Measurements from ENCODE around the gene NOTCH2. TPM values are rescaled to one million over a fixed set of nuclear protein-coding genes. Genes with fewer than 3 reads are reported as not detected.

NOTCH2 gene
- total RNA-seq, 1 experiment from 2014 or later: 79.6 TPM

DNA sequence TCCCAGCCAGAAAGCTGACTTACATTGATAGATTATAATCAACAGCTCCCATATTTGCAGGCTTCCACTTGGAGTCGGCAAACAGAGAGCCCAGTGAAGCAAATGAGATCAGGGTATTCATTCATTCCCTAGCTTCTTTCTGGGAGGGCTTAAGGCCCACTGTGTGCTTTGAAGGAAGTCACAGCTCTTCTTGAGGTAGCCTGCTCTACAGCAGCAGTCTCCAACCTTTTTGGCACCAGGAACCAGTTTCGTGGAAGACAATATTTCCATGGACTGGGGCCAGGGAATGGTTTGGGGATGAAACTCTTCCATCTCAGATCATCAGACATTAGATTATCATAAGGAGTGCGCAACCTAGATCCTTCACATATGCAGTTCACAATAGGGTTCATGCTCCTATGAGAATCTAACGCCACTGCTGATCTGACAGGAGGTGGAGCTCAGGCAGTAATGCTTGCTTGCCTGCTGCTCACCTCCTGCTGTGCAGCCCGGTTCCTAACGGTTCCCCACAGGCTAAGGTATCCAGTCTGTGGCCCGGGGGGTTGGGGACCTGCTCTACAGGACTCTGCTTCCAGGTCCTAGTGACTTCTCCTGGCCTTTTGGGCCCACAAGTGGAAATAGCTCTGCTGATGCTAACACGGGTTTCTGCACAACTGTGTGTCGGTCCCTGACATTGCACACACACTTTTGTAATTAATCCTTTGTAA lies 159.4 kb downstream of the NOTCH2 start:
- H3K36me3 Mint-ChIP-seq (ENCODE audit: insufficient read depth, unreplicated experiment): peaks cover 8% of the 10 kb centered on the region
- no peak overlapping the region for H3K4me3 Mint-ChIP-seq (ENCODE audit: low read depth, unreplicated experiment)
- TF ChIP-seq, protein P1, sequence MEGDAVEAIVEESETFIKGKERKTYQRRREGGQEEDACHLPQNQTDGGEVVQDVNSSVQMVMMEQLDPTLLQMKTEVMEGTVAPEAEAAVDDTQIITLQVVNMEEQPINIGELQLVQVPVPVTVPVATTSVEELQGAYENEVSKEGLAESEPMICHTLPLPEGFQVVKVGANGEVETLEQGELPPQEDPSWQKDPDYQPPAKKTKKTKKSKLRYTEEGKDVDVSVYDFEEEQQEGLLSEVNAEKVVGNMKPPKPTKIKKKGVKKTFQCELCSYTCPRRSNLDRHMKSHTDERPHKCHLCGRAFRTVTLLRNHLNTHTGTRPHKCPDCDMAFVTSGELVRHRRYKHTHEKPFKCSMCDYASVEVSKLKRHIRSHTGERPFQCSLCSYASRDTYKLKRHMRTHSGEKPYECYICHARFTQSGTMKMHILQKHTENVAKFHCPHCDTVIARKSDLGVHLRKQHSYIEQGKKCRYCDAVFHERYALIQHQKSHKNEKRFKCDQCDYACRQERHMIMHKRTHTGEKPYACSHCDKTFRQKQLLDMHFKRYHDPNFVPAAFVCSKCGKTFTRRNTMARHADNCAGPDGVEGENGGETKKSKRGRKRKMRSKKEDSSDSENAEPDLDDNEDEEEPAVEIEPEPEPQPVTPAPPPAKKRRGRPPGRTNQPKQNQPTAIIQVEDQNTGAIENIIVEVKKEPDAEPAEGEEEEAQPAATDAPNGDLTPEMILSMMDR (IDR thresholded peaks at IDR 0.05; ENCODE audit: unreplicated experiment): no peak
- CTCF ChIA-PET: interaction anchor here (1.2 kb wide), 1 partner anchor 18 kb away, joined by 3 read pairs; no protein-coding TSS in a partner anchor
- no peak for DNase-seq
- intact Hi-C loops (cut with micrococcal nuclease; ENCODE audit: unreplicated experiment): no loop called here
- H3K9me3 Mint-ChIP-seq (ENCODE audit: low read depth, unreplicated experiment): no peaks in the 10 kb centered on the region
- H3K27me3 Mint-ChIP-seq (ENCODE audit: unreplicated experiment): no peaks in the 10 kb centered on the region
- H3K27ac Mint-ChIP-seq (ENCODE audit: unreplicated experiment): no peak overlapping the region
- no peaks in the 10 kb centered on the region for H3K4me1 Mint-ChIP-seq (ENCODE audit: low read depth, unreplicated experiment)
- BruUV-seq (replicated peaks): no TSS peak

DNA sequence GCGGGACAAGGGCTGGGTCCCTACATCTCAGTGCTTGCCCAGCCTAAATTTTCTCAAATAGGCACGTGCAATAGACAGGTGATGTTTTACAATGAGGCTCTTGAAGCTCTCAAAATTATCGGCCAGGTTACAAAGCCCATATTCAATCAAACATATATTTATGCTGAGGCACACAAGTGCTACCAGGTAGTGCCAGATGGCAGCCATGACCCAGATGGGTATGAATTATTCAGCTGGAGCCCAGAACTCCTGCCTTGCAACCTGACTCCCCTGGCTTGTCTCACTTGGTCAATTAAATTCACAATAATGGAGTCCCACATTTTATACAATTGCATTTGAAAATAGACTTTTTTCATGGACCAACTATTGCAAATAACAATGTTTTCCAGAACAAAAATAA lies 160.8 kb downstream of the NOTCH2 start:
- Mint-ChIP-seq H3K27ac (ENCODE audit: unreplicated experiment) (no peak overlapping the region), H3K9me3 (ENCODE audit: low read depth, unreplicated experiment) (no peaks in the 10 kb centered on the region)

DNA sequence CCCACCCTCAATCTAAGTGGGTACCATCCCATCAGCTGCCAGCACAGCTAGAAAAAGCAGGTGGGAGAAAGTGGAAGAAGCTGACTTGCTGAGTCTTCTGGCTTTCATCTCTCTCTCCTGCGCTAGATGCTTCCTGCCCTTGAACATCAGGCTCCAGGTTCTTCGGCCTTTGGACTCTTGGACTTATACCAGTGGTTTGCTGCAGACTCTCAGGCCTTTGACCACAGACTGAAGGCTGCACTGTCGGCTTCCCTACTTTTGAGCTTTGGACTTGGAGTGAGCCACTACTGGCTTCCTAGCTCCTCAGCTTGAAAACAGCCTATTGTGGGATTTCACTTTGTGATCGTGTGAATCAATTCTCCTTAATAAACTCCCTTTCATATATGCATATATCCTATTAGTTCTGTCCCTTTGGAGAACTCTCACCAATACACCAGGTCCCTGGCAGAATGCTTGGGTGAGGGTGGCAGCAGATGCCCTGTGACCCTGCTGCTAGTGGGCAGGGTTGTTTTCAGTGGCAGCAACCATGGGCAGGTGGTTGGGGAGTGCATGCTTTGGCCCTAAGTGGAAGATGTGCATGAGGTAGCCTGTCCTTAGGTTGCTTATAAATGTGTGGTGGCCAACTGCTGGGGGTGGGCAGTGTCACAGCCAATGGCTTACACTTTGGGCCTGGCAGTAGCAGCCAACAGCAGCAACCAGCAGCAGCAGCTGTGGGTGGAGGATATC lies 162.4 kb downstream of the NOTCH2 start:
- CTCF ChIA-PET: no interaction called here
- no peaks in the 10 kb centered on the region for H3K27me3 Mint-ChIP-seq (ENCODE audit: unreplicated experiment)
- TF ChIP-seq, protein P1 (IDR thresholded peaks at IDR 0.05; ENCODE audit: unreplicated experiment): no peak
- intact Hi-C loops (cut with micrococcal nuclease; ENCODE audit: unreplicated experiment): no loop called here
- no peak overlapping the region for H3K27ac Mint-ChIP-seq (ENCODE audit: unreplicated experiment)
- BruUV-seq (replicated peaks): no TSS peak
- no peak overlapping the region for H3K4me3 Mint-ChIP-seq (ENCODE audit: low read depth, unreplicated experiment)
- DNase-seq: no peak
- peaks cover 7% of the 10 kb centered on the region for H3K4me1 Mint-ChIP-seq (ENCODE audit: low read depth, unreplicated experiment)
- no peaks in the 10 kb centered on the region for H3K9me3 Mint-ChIP-seq (ENCODE audit: low read depth, unreplicated experiment)
- peaks cover 8% of the 10 kb centered on the region for H3K36me3 Mint-ChIP-seq (ENCODE audit: insufficient read depth, unreplicated experiment)

More for the DNA sequence above, 160.8 kb downstream of the NOTCH2 start:
- no peak overlapping the region for H3K4me3 Mint-ChIP-seq (ENCODE audit: low read depth, unreplicated experiment)
- H3K27me3 Mint-ChIP-seq (ENCODE audit: unreplicated experiment): no peaks in the 10 kb centered on the region
- intact Hi-C loops (cut with micrococcal nuclease; ENCODE audit: unreplicated experiment): no loop called here
- no peak for DNase-seq
- TF ChIP-seq, protein P1 (IDR thresholded peaks at IDR 0.05; ENCODE audit: unreplicated experiment): no peak
- peaks cover 3% of the 10 kb centered on the region for H3K4me1 Mint-ChIP-seq (ENCODE audit: low read depth, unreplicated experiment)
- CTCF ChIA-PET: no interaction called here
- H3K36me3 Mint-ChIP-seq (ENCODE audit: insufficient read depth, unreplicated experiment): peaks cover 8% of the 10 kb centered on the region
- no TSS peak for BruUV-seq (replicated peaks)

DNA sequence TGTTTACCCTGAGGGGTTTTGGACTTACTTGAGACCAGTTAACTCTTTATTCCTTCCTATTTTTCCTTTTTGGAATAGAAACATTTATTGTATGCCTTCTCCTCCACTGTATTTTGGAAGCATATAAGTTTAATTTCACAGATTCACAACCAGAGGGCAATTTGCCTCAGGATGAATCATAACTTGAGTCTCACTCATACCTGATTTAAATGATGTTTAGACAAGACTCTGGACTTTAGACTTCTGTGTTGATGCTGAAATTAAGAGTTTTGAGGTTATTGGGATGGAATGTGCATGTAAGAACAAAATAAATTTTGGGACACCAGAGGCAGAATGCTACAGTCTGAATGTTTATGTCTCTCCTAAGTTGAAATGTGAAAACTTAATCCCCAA lies 166.0 kb downstream of the NOTCH2 start:
- CTCF ChIA-PET: no interaction called here
- BruUV-seq (replicated peaks): no TSS peak
- TF ChIP-seq, protein P1 (IDR thresholded peaks at IDR 0.05; ENCODE audit: unreplicated experiment): no peak
- Mint-ChIP-seq H3K36me3 (ENCODE audit: insufficient read depth, unreplicated experiment) (peaks cover 8% of the 10 kb centered on the region), H3K9me3 (ENCODE audit: low read depth, unreplicated experiment) (no peaks in the 10 kb centered on the region), H3K27me3 (ENCODE audit: unreplicated experiment) (no peaks in the 10 kb centered on the region), H3K27ac (ENCODE audit: unreplicated experiment) (no peak overlapping the region), H3K4me3 (ENCODE audit: low read depth, unreplicated experiment) (no peak overlapping the region), H3K4me1 (ENCODE audit: low read depth, unreplicated experiment) (peaks cover 7% of the 10 kb centered on the region)
- intact Hi-C loops (cut with micrococcal nuclease; ENCODE audit: unreplicated experiment): no loop called here
- no peak for DNase-seq
